ENCODE data around the gene STK39.
A peak's percentile ranks its signal among the peaks of the same experiment; 100 is the strongest.

STK39 gene

GRCh38 chr2:168244318-168244717 is 3.1 kb downstream of the STK39 start:
- no peaks in the 10 kb centered on the region for H3K9me3 ChIP-seq (ENCODE audit: control extremely low read depth in 1 of 5, control insufficient read depth in 4 of 5, insufficient read depth in 2 of 5, low read depth in 1 of 5, low read length in 4 of 5)
- CTCF ChIA-PET = no interaction called here
- POLR2A ChIA-PET = no interaction called here
- H3K4me3 ChIP-seq (ENCODE audit: control insufficient read depth in 1 of 7, extremely low read depth in 1 of 7, insufficient read depth in 4 of 7, low read depth in 2 of 7, low read length in 6 of 7) = no peak overlapping the region
- H3K36me3 ChIP-seq (ENCODE audit: control insufficient read depth in 4 of 4, insufficient read depth in 4 of 4, low read length in 3 of 4) = no peaks in the 10 kb centered on the region
- peak in 1 of 3 donors; percentile 27 for DNase-seq
- H3K27ac ChIP-seq (ENCODE audit: insufficient read depth in 1 of 2, low read depth in 1 of 2, low read length in 2 of 2, poor library complexity in 1 of 2, severe bottlenecking in 2 of 2) = no peak overlapping the region
- H3K27me3 ChIP-seq (replicated peaks in 2 of 5; ENCODE audit: control insufficient read depth in 4 of 5, insufficient read depth in 5 of 5, low read length in 4 of 5) = no peaks in the 10 kb centered on the region
- WGBS (ENCODE audit: insufficient coverage) = 96% methylated on average over 7 of the region's 8 CpGs
- H3K4me1 ChIP-seq (ENCODE audit: control extremely low read depth in 1 of 4, control insufficient read depth in 4 of 4, insufficient read depth in 4 of 4, low read length in 3 of 4) = peaks cover 0 to 24% (median 12%) of the 10 kb centered on the region in 4 experiments

DNA sequence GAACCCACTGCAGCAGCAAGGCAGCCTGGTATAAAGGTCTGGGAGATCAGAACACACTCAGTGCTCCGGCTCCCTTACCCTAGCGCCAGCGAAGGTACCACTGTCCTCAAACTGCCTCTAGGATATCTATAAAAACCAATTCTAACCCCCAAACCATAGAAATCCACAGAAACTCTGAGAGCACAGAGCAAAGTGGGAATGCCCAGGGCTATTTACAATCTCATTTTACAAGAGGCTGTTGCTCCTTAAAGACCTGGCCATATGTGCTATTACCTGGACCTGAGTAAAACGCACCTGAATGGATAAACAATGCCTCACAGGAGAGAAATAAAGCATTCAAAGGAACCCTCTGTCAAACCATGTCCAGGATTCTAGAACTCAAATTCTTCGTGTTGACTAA is 4.3 kb downstream of the STK39 start:
- DNase-seq = no peak
- no peaks in the 10 kb centered on the region for H3K36me3 ChIP-seq (ENCODE audit: control insufficient read depth in 4 of 4, insufficient read depth in 4 of 4, low read length in 3 of 4)
- H3K27me3 ChIP-seq (replicated peaks in 2 of 5; ENCODE audit: control insufficient read depth in 4 of 5, insufficient read depth in 5 of 5, low read length in 4 of 5) = no peaks in the 10 kb centered on the region
- ChIA-PET POLR2A (no interaction called here), CTCF (no interaction called here)
- H3K27ac ChIP-seq (ENCODE audit: insufficient read depth in 1 of 2, low read depth in 1 of 2, low read length in 2 of 2, poor library complexity in 1 of 2, severe bottlenecking in 2 of 2) = no peak overlapping the region
- no peaks in the 10 kb centered on the region for H3K9me3 ChIP-seq (ENCODE audit: control extremely low read depth in 1 of 5, control insufficient read depth in 4 of 5, insufficient read depth in 2 of 5, low read depth in 1 of 5, low read length in 4 of 5)
- H3K4me3 ChIP-seq (ENCODE audit: control insufficient read depth in 1 of 7, extremely low read depth in 1 of 7, insufficient read depth in 4 of 7, low read depth in 2 of 7, low read length in 6 of 7) = no peak overlapping the region
- H3K4me1 ChIP-seq (ENCODE audit: control extremely low read depth in 1 of 4, control insufficient read depth in 4 of 4, insufficient read depth in 4 of 4, low read length in 3 of 4) = peaks cover 0 to 20% (median 9%) of the 10 kb centered on the region in 4 experiments
- 100% methylated on average over 1 of the region's 5 CpGs for WGBS (ENCODE audit: insufficient coverage)

- 60% methylated on average over 1 of the region's 5 CpGs for WGBS (ENCODE audit: insufficient coverage)
- POLR2A ChIA-PET = no interaction called here
- CTCF ChIA-PET = no interaction called here
Observed at GRCh38 chr2:168241746-168242145, 5.6 kb downstream of the STK39 start.

GRCh38 chr2:168241208-168241607 is 6.2 kb downstream of the STK39 start:
- Histone ChIP-seq H3K36me3 (ENCODE audit: control insufficient read depth in 4 of 4, insufficient read depth in 4 of 4, low read length in 3 of 4) (no peaks in the 10 kb centered on the region), H3K4me3 (ENCODE audit: control insufficient read depth in 1 of 7, extremely low read depth in 1 of 7, insufficient read depth in 4 of 7, low read depth in 2 of 7, low read length in 6 of 7) (no peak overlapping the region), H3K9me3 (ENCODE audit: control extremely low read depth in 1 of 5, control insufficient read depth in 4 of 5, insufficient read depth in 2 of 5, low read depth in 1 of 5, low read length in 4 of 5) (no peaks in the 10 kb centered on the region), H3K27me3 (replicated peaks in 2 of 5; ENCODE audit: control insufficient read depth in 4 of 5, insufficient read depth in 5 of 5, low read length in 4 of 5) (no peaks in the 10 kb centered on the region), H3K4me1 (ENCODE audit: control extremely low read depth in 1 of 4, control insufficient read depth in 4 of 4, insufficient read depth in 4 of 4, low read length in 3 of 4) (peaks cover 0 to 21% (median 11%) of the 10 kb centered on the region in 4 experiments), H3K27ac (ENCODE audit: insufficient read depth in 1 of 2, low read depth in 1 of 2, low read length in 2 of 2, poor library complexity in 1 of 2, severe bottlenecking in 2 of 2) (no peak overlapping the region)
- no peak for DNase-seq
- ChIA-PET POLR2A (no interaction called here), CTCF (no interaction called here)
- 96% methylated on average over 4 of the region's 5 CpGs for WGBS (ENCODE audit: insufficient coverage)

More at GRCh38 chr2:168241746-168242145, 5.6 kb downstream of the STK39 start:
- H3K27ac ChIP-seq (ENCODE audit: insufficient read depth in 1 of 2, low read depth in 1 of 2, low read length in 2 of 2, poor library complexity in 1 of 2, severe bottlenecking in 2 of 2) = no peak overlapping the region
- H3K4me1 ChIP-seq (ENCODE audit: control extremely low read depth in 1 of 4, control insufficient read depth in 4 of 4, insufficient read depth in 4 of 4, low read length in 3 of 4) = peaks cover 0 to 22% (median 11%) of the 10 kb centered on the region in 4 experiments
- H3K4me3 ChIP-seq (ENCODE audit: control insufficient read depth in 1 of 7, extremely low read depth in 1 of 7, insufficient read depth in 4 of 7, low read depth in 2 of 7, low read length in 6 of 7) = no peak overlapping the region
- H3K27me3 ChIP-seq (replicated peaks in 2 of 5; ENCODE audit: control insufficient read depth in 4 of 5, insufficient read depth in 5 of 5, low read length in 4 of 5) = no peaks in the 10 kb centered on the region
- H3K36me3 ChIP-seq (ENCODE audit: control insufficient read depth in 4 of 4, insufficient read depth in 4 of 4, low read length in 3 of 4) = no peaks in the 10 kb centered on the region
- H3K9me3 ChIP-seq (ENCODE audit: control extremely low read depth in 1 of 5, control insufficient read depth in 4 of 5, insufficient read depth in 2 of 5, low read depth in 1 of 5, low read length in 4 of 5) = no peaks in the 10 kb centered on the region
- DNase-seq = no peak

DNA sequence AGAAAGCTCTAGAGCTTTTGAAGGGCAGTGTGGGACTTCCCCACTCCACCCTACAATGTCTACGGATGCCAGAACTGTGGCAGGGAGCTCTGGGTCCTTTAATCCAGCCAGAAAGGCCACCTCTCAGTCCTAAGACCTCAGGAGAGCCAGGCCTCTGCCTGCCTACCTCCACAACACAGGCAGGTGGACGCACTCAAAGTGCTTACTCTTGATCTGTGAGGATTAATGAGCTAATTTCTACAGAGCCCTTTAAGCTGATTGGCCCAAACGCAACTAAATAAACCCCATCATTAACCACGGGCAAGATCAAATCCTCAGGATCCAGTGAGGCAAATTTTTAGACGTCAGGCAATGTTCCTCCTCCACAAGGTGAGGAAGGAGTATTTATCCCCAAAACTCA is 8.1 kb downstream of the STK39 start:
- Histone ChIP-seq H3K27ac (ENCODE audit: insufficient read depth in 1 of 2, low read depth in 1 of 2, low read length in 2 of 2, poor library complexity in 1 of 2, severe bottlenecking in 2 of 2) (no peak overlapping the region), H3K27me3 (replicated peaks in 2 of 5; ENCODE audit: control insufficient read depth in 4 of 5, insufficient read depth in 5 of 5, low read length in 4 of 5) (no peaks in the 10 kb centered on the region), H3K4me1 (ENCODE audit: control extremely low read depth in 1 of 4, control insufficient read depth in 4 of 4, insufficient read depth in 4 of 4, low read length in 3 of 4) (peaks cover 0 to 7% (median 4%) of the 10 kb centered on the region in 4 experiments), H3K9me3 (ENCODE audit: control extremely low read depth in 1 of 5, control insufficient read depth in 4 of 5, insufficient read depth in 2 of 5, low read depth in 1 of 5, low read length in 4 of 5) (no peaks in the 10 kb centered on the region), H3K4me3 (ENCODE audit: control insufficient read depth in 1 of 7, extremely low read depth in 1 of 7, insufficient read depth in 4 of 7, low read depth in 2 of 7, low read length in 6 of 7) (no peak overlapping the region), H3K36me3 (ENCODE audit: control insufficient read depth in 4 of 4, insufficient read depth in 4 of 4, low read length in 3 of 4) (no peaks in the 10 kb centered on the region)
- POLR2A ChIA-PET = no interaction called here
- CTCF ChIA-PET = no interaction called here
- DNase-seq = no peak
- 100% methylated on average over 3 of the region's 5 CpGs for WGBS (ENCODE audit: insufficient coverage)

GRCh38 chr2:168237741-168238140 is 9.7 kb downstream of the STK39 start:
- ChIA-PET POLR2A (no interaction called here), CTCF (no interaction called here)
- H3K36me3 ChIP-seq (ENCODE audit: control insufficient read depth in 4 of 4, insufficient read depth in 4 of 4, low read length in 3 of 4) = no peaks in the 10 kb centered on the region
- no peak overlapping the region for H3K4me3 ChIP-seq (ENCODE audit: control insufficient read depth in 1 of 7, extremely low read depth in 1 of 7, insufficient read depth in 4 of 7, low read depth in 2 of 7, low read length in 6 of 7)
- H3K27me3 ChIP-seq (replicated peaks in 2 of 5; ENCODE audit: control insufficient read depth in 4 of 5, insufficient read depth in 5 of 5, low read length in 4 of 5) = no peaks in the 10 kb centered on the region
- no peaks in the 10 kb centered on the region for H3K9me3 ChIP-seq (ENCODE audit: control extremely low read depth in 1 of 5, control insufficient read depth in 4 of 5, insufficient read depth in 2 of 5, low read depth in 1 of 5, low read length in 4 of 5)
- DNase-seq = no peak
- H3K4me1 ChIP-seq (ENCODE audit: control extremely low read depth in 1 of 4, control insufficient read depth in 4 of 4, insufficient read depth in 4 of 4, low read length in 3 of 4) = peaks cover 0 to 5% (median 3%) of the 10 kb centered on the region in 4 experiments
- no CpG with 5 or more reads among the region's 1 CpG for WGBS (ENCODE audit: insufficient coverage)
- no peak overlapping the region for H3K27ac ChIP-seq (ENCODE audit: insufficient read depth in 1 of 2, low read depth in 1 of 2, low read length in 2 of 2, poor library complexity in 1 of 2, severe bottlenecking in 2 of 2)

DNA sequence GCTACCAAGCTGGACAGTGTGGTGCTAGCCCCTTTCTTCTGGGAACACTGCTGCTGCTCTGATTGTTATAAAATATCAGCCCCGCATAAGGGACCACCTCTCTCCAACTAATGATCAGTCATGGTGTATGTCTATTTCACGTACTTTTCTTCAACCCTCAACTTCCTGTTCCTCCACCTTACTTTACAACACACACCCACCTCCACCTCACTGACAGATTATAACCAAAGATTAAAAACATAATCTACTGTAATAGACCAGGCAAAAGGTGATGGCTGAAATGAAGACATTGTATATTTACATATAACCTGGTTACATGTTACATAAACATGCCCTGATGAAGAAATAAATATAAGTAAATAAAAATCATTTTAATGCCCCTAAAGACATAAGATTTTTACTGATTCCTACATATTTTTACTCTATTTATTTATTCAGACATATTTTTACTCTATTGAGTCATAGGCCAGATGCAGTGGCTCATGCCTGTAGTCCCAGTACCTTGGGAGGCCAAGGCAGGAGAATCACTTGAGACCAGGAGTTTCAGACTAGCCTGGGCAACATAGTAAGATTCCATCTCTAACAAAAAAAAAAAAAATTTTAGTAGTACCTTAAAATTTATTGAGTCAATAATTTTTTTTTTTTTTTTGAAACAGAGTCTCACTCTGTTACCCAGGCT is 12.8 kb downstream of the STK39 start:
- WGBS (ENCODE audit: insufficient coverage) = 61% methylated on average over 2 of the region's 2 CpGs
- no peaks in the 10 kb centered on the region for H3K27me3 ChIP-seq (replicated peaks in 2 of 5; ENCODE audit: control insufficient read depth in 4 of 5, insufficient read depth in 5 of 5, low read length in 4 of 5)
- peaks cover 0 to 9% (median 6%) of the 10 kb centered on the region in 4 experiments for H3K36me3 ChIP-seq (ENCODE audit: control insufficient read depth in 4 of 4, insufficient read depth in 4 of 4, low read length in 3 of 4)
- peaks cover 0 to 5% (median 3%) of the 10 kb centered on the region in 4 experiments for H3K4me1 ChIP-seq (ENCODE audit: control extremely low read depth in 1 of 4, control insufficient read depth in 4 of 4, insufficient read depth in 4 of 4, low read length in 3 of 4)
- ChIA-PET CTCF (no interaction called here), POLR2A (no interaction called here)
- no peak overlapping the region for H3K4me3 ChIP-seq (ENCODE audit: control insufficient read depth in 1 of 7, extremely low read depth in 1 of 7, insufficient read depth in 4 of 7, low read depth in 2 of 7, low read length in 6 of 7)
- no peak overlapping the region for H3K27ac ChIP-seq (ENCODE audit: insufficient read depth in 1 of 2, low read depth in 1 of 2, low read length in 2 of 2, poor library complexity in 1 of 2, severe bottlenecking in 2 of 2)
- H3K9me3 ChIP-seq (ENCODE audit: control extremely low read depth in 1 of 5, control insufficient read depth in 4 of 5, insufficient read depth in 2 of 5, low read depth in 1 of 5, low read length in 4 of 5) = no peaks in the 10 kb centered on the region
- DNase-seq = peak in 2 of 3 donors; percentile 11 to 32

Measured in common myeloid progenitor, CD34-positive (primary cell).